ENCODE results near the gene BRI3BP. TPM values are rescaled to one million over a fixed set of nuclear protein-coding genes. Genes with fewer than 3 reads are reported as not detected.
"Not testable (repeated sequence)": the region's sequence is repeated elsewhere in the genome, so short reads cannot be mapped to it uniquely, and the experiment has no call there.

The BRI3BP gene
- total RNA-seq, 1 donor from 2014 or later = 39.9 TPM

- no peak for DNase-seq (ENCODE audit: low spot score)
Observed at GRCh38 chr12:125065919-125066570, 72.6 kb downstream of the BRI3BP start.

GRCh38 chr12:125068391-125068790, 74.9 kb downstream of the BRI3BP start:
- no peak for DNase-seq (ENCODE audit: low spot score)

GRCh38 chr12:125069616-125070015, 76.2 kb downstream of the BRI3BP start:
- no peak for DNase-seq (ENCODE audit: low spot score)

GRCh38 chr12:125070112-125070511, 76.7 kb downstream of the BRI3BP start:
- DNase-seq (ENCODE audit: low spot score) = no peak

GRCh38 chr12:125070661-125071390, 77.4 kb downstream of the BRI3BP start:
- no peak for DNase-seq (ENCODE audit: low spot score)

- no peak for DNase-seq (ENCODE audit: low spot score)
Observed at GRCh38 chr12:125071456-125071855, 78.0 kb downstream of the BRI3BP start.

GRCh38 chr12:125072496-125072895, 79.1 kb downstream of the BRI3BP start:
- DNase-seq (ENCODE audit: low spot score) = no peak

- not testable (repeated sequence) for DNase-seq (ENCODE audit: low spot score)
Observed at GRCh38 chr12:125074294-125074693, 80.8 kb downstream of the BRI3BP start.

GRCh38 chr12:125076103-125076502, 82.7 kb downstream of the BRI3BP start:
- DNase-seq (ENCODE audit: low spot score) = no peak

GRCh38 chr12:125079084-125079483, 85.6 kb downstream of the BRI3BP start:
- no peak for DNase-seq (ENCODE audit: low spot score)

GRCh38 chr12:125079648-125080645, 86.5 kb downstream of the BRI3BP start:
- no peak for DNase-seq (ENCODE audit: low spot score)

Other genes starting within 250 kb of the BRI3BP start
- 102 TPM for gene SCARB1, start 129.8 kb upstream of the BRI3BP start, total RNA-seq
- 1,032 TPM for gene UBC, start 79.0 kb upstream of the BRI3BP start, total RNA-seq
- 21.0 TPM for gene DHX37, start 4.5 kb upstream of the BRI3BP start, total RNA-seq
- 56.9 TPM for gene AACS, start 71.8 kb downstream of the BRI3BP start, total RNA-seq
- 2.0 TPM for gene TMEM132B, start 192.7 kb downstream of the BRI3BP start, total RNA-seq